GM21360 (cell line): ENCODE results near the gene POLR2L.

ENCODE experiments used
- ATAC-seq: cut with Tn5 transposase; IDR thresholded peaks from one replicate; pipeline ENCODE4 v1.9.1; 2021; ENCODE audit warnings: mild to moderate bottlenecking, moderate library complexity; ENCODE audit not compliant: unreplicated experiment

POLR2L gene

GRCh38 chr11:828506-829175 is 13.7 kb downstream of the POLR2L start:
- no peak for ATAC-seq

- no peak for ATAC-seq
Measured at GRCh38 chr11:827897-828192, 14.5 kb downstream of the POLR2L start, which contains the start of gene CRACR2B. Gene CRACR2B, plus strand, starts transcription at chr11:827919. Its CDS starts 689 bp downstream, at chr11:828608.

GRCh38 chr11:827146-827896 is 15.0 kb downstream of the POLR2L start:
- no peak for ATAC-seq

- no peak for ATAC-seq
Measured at GRCh38 chr11:826836-827145, 15.5 kb downstream of the POLR2L start.

- no peak for ATAC-seq
Measured at GRCh38 chr11:826227-826621, 16.1 kb downstream of the POLR2L start.

DNA sequence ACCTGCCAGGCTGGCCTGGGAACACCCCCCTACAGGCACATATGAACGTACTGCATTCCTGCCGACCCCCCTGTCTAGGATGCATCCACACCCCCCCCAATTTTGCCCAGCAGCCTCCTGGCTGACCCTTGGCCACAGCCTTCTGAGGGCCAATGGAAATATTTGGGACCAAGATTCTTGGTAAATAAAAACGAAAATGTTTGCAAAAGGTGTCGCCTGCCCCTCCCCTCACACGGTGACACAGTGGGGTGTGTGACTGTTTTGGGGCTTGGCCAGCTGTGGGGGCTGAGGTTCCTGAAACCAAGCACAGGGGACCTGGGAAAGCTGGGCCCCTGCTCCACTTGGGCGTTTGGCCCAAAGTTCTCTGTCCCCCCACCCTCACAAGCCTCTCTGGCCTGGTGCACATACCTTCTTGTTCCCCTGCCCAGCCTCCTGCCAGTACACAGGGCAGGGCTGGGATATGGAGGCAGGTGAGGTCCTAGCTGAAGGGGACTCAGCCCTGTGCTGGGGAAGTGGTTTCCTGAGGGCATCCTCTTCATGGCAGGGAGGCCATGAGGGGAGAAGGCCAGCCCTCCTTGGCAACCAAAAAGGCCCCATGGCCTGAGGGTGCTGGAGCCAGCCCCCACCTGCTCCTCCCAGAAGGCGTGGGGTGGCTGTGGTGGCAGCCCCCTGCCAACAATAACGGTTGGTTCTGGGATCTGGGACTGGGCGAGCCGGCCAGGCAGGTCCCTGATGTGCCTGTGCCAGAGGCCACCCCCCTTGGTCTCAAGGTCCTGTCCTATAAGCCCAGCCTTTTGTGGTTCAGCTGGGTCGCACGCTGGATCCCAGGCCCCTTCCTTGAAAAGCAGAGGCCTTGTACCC is 16.7 kb downstream of the POLR2L start:
- ATAC-seq, result no peak

DNA sequence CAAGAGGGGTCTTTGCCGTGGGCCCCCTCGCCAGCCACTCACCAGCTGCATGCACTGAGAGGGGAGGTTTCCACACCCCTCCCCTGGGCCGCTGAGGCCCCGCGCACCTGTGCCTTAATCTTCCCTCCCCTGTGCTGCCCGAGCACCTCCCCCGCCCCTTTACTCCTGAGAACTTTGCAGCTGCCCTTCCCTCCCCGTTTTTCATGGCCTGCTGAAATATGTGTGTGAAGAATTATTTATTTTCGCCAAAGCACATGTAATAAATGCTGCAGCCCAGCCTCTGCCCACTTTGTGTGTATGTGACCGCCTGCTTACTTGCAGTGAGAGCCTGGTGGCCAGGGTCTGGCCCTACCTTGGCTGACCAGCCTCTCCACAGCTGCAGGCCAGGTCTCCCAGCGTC is 17.4 kb downstream of the POLR2L start:
- ATAC-seq, result no peak

DNA sequence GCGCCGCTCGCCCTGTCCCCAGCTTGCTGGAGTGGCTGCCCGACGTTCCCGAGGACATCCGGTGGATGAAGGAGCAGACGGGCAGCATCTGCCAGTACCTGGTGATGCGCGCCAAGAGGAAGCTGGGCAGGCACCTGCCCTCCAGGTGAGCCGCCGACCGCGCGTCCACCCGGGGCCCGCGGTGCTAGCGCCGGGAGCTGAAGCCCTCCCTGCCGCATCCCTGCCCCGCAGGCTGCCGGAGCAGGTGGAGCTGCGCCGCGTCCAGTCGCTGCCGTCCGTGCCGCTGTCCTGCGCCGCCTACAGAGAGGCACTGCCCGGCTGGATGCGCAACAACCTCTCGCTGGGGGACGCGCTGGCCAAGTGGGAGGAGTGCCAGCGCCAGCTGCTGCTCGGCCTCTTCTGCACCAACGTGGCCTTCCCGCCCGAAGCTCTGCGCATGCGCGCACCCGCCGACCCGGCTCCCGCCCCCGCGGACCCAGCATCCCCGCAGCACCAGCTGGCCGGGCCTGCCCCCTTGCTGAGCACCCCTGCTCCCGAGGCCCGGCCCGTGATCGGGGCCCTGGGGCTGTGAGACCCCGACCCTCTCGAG is 17.9 kb downstream of the POLR2L start:
- no peak for ATAC-seq

GRCh38 chr11:823441-824291 is 18.7 kb downstream of the POLR2L start:
- ATAC-seq, result no peak

DNA sequence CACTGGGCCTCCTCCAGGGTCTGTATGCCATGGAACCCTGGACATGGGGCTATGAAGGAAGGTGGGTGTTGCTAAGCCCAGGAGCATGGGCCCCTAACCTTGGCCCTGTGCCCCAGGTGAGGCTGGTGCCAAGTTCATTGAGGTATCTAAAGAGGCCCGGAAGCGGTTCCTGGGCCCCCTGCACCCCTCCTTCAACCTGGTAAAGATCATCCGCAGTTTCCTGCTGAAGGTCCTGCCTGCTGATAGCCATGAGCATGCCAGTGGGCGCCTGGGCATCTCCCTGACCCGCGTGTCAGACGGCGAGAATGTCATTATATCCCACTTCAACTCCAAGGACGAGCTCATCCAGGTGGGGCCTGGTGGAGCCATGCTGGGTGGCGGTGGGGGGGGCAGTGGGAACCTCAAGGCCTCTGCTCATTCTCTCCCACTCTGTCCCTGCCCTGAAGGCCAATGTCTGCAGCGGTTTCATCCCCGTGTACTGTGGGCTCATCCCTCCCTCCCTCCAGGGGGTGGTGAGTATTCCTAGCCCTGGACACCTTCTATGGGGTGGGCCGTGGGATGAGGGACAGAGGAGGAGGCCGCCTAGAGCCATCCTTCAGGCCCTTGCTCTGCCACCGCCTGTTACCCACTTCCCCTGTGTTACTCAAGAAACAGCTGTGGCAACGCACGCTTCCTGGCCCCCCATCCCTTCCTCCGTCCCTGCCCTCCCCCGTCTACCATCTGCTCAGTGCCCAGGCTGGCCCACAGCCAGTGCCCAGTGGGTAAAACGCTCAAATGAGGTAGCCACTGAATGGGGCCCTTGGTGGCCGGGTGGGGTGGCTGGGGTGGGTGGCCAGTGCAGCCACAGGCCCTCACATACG is 20.6 kb downstream of the POLR2L start:
- no peak for ATAC-seq

- ATAC-seq, result no peak
Measured at GRCh38 chr11:820655-821511, 21.4 kb downstream of the POLR2L start.

DNA sequence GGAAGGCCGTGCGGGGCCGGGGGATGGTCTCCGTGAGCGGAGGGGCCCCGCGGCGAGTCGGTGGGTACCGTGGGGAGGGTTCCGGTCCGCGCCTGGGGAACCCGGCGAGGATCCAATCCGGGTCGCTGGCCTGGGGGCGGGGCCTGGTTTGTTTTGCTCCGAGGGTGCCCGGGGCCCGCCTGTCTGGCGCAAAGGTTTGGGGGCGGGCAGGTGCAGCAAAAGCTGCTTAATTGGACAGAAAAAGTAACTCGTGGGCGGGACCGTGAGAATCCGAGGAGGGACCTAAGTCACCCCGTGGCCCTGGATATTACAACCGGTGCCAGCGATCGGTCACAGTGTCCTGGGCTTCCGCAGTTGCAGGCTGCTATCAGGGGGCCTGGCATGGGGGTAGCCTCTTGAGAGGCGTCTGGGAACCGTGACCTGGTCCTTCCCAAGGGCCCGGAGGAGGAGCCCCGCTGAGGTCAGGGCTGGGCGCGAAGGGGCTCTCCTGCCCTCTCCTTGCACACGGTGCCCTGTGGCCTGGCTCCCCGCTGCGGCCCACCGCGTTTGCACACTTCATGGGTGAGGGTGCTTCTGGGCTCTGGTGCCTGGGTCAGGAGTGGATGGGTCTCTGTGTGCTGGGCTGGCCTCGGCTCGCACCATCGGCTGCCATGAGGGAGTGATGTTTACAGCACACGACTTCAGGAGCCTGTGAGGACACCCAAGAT is 22.2 kb downstream of the POLR2L start:
- ATAC-seq, result peak; percentile 49

DNA sequence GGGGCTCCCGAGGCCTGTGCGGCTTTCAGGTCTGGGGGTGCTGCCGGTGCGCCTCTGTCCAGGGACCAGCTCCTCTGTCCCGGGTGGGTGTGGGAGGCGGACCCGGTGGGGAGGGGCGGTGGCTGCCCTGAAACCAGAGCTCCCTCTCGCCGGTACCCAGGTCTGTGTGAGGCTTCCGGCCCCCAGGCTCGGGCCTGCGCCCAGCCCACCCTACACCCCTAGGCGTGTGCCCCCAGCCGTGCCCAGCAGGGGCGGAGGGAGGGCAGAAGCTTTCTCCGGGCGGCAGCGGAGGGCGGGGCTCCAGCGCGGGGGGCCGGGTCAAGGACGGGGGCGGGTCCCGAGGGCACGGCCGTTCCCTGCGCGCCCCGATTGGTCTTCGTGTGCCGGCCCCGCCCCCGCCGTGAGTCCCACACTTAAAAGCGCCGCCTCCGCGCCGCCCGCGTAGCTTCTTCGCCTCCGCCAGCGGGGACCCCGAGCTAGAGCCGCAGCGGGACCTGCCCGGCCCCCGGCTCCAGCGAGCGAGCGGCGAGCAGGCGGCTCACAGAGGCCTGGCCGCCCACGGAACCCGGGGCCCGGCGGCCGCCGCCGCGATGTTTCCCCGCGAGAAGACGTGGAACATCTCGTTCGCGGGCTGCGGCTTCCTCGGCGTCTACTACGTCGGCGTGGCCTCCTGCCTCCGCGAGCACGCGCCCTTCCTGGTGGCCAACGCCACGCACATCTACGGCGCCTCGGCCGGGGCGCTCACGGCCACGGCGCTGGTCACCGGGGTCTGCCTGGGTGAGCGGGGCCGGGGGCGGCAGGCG is 23.0 kb downstream of the POLR2L start:
- peak; percentile 59 for ATAC-seq

DNA sequence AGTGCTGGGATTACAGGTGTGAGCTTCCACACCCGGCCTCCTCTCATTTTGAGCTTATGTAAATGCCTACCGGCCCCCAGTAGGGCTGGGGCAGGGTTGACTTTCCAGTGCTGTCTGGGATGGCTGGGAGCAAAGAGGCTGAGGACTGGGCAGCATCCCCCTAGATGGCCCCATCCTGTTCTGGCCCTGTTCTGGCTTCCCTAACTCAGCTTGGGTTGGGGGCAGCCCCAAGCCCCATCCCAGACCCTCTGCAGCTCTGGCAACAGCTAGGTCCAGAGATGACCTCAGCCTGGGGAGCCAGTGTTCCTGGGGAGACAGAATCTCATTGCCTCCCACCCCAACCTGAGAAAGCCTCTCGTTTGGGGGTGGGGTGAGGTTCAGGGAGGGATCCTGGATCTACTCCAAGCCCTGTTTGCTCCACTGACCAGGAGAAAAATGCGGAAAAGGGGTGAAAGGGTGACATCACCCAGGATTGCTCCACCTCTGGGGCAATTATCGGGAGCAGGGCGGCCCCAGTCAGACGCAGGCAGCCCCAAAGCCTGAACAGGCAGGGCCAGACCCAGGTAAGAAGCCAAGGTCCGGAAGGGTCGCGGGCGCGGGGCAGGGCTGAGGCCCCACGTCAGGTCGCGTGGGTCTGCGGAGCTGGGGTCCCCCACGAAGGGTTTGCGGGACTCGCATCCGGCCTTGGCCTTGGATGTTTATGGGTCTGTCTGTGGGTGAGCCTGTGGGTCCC is 23.8 kb downstream of the POLR2L start, which contains the start of gene PNPLA2:
Gene PNPLA2 (plus strand): TSS at position 519 of the 733 bp plus-strand sequence. CDS start 805 bp downstream, outside the sequence.
- no peak for ATAC-seq

DNA sequence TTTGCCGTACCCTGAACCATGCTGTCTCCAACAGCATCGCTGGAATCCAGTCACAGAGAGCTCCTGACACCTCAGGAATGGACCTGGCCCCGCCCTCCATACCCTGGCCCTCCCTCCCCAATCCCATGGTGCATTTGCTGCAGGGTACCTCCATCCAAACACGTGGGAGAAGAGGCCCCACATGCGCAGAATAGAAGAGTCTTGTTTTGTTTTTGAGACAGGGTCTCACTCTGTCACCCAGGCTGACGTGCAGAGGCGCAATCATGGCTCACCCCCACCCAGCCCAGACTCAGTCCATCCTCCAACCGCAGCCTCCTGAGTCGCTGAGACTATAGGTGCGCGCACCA is 25.9 kb downstream of the POLR2L start:
- ATAC-seq, result no peak

DNA sequence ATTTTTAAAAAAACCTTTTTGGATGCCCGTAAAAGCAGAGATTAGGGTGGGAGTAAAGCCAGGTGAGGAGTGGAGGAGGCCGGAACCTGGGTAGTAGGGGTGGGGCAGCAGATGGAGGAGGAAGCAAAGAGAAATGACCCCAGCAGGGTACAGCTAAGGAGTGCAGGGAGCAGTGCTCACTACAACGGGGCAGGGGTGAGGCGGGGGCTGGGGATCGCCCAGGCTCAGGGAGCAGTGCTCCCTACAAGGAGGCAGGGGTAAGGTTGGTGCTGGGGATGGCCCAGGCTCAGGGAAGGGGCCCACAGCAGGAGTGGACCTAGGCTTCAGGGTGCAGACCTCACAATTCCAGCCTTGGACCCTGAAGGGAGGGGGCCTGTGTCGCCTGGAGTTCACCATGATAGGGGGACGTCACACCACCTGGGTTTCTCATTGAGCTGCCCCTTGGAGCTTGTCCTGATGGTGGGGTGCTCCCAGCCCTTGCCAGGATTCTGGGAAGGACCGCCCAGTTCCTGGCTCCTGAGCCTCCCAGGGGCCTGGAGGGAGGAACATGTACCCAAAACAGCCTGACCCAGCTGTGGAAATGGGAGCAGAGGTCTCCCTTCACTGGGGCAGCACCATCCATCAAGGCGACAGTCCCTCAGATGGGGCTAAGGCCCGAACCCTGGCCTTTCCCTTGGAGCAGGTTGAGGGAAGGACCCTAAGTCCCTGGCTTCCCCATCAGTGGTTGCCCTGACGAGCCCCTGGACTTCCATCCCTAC is 26.5 kb downstream of the POLR2L start:
- no peak for ATAC-seq
